Measurements from ENCODE around the gene COL4A1.

COL4A1 gene

DNA sequence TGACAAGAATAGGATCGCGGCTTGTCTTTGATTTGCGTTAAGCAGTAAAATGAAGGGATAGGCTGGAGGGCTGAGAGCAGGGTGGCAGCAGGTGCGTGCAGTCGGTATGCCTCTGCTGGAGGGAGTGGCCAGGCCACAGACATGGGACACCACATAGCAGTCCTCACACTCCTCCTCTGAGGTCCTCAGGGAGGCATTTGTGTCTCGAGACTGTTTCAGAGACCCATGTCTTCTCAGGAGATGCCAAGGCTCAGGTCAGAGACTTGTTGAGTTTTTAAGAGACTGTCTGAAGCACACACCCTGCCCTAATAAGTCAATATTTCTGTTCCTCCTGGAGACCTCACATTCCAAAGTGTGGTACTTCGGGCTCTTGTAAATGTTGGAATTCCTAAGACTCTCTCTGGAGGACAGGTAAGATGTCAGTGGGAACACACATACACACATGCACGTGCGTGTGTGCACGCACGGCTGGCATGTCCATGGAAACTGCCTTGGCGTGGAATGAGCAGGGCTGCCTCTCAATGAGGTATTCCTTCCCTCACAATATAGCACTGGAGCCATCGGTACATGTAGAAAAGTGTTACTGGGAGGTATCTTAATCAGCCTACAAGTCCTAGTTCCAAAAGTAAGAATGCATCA is 46.5 kb upstream of the COL4A1 start:
- TF ChIP-seq TAF1 (IDR thresholded peaks at IDR 0.05; ENCODE audit: borderline replicate concordance, insufficient read depth, low read length) (no peak), SIN3A (IDR thresholded peaks at IDR 0.05; ENCODE audit: borderline replicate concordance, insufficient read depth, low read length) (no peak), POLR2AphosphoS5 (IDR thresholded peaks at IDR 0.05; ENCODE audit: low read depth, low read length) (no peak), FOXP2 (optimal IDR thresholded peaks at IDR 0.05; ENCODE audit: borderline replicate concordance, extremely low read depth, extremely low read length, insufficient read depth) (no peak)
- TF ChIP-seq, protein P1, sequence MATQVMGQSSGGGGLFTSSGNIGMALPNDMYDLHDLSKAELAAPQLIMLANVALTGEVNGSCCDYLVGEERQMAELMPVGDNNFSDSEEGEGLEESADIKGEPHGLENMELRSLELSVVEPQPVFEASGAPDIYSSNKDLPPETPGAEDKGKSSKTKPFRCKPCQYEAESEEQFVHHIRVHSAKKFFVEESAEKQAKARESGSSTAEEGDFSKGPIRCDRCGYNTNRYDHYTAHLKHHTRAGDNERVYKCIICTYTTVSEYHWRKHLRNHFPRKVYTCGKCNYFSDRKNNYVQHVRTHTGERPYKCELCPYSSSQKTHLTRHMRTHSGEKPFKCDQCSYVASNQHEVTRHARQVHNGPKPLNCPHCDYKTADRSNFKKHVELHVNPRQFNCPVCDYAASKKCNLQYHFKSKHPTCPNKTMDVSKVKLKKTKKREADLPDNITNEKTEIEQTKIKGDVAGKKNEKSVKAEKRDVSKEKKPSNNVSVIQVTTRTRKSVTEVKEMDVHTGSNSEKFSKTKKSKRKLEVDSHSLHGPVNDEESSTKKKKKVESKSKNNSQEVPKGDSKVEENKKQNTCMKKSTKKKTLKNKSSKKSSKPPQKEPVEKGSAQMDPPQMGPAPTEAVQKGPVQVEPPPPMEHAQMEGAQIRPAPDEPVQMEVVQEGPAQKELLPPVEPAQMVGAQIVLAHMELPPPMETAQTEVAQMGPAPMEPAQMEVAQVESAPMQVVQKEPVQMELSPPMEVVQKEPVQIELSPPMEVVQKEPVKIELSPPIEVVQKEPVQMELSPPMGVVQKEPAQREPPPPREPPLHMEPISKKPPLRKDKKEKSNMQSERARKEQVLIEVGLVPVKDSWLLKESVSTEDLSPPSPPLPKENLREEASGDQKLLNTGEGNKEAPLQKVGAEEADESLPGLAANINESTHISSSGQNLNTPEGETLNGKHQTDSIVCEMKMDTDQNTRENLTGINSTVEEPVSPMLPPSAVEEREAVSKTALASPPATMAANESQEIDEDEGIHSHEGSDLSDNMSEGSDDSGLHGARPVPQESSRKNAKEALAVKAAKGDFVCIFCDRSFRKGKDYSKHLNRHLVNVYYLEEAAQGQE (IDR thresholded peaks at IDR 0.05; ENCODE audit: insufficient read depth in 1 of 2, low read depth in 2 of 2, low read length in 2 of 2): no peak

DNA sequence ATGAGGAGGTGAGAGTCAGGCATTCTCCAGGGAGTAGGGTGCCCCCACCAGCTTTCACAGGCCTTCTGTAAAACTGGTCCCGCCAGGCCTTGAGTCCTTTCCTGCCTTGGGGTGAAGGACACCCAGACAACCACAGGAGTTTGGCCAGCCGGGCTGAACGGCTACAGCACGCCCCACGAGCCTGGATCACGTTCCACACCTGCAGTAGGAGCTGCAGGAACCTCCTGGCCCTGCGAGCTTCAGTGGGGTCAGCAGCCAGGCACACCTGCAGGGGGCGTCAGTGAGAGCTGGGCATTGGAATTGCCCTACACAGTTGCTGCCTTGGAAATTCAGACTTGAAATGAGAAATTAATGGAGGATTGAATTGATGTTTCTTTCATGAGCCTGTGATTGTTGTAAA is 45.8 kb upstream of the COL4A1 start:
- TF ChIP-seq, protein P1 (IDR thresholded peaks at IDR 0.05; ENCODE audit: insufficient read depth in 1 of 2, low read depth in 2 of 2, low read length in 2 of 2): no peak
- TF ChIP-seq TAF1 (IDR thresholded peaks at IDR 0.05; ENCODE audit: borderline replicate concordance, insufficient read depth, low read length): no peak
- TF ChIP-seq SIN3A (IDR thresholded peaks at IDR 0.05; ENCODE audit: borderline replicate concordance, insufficient read depth, low read length): no peak
- no peak for TF ChIP-seq POLR2AphosphoS5 (IDR thresholded peaks at IDR 0.05; ENCODE audit: low read depth, low read length)
- TF ChIP-seq FOXP2 (optimal IDR thresholded peaks at IDR 0.05; ENCODE audit: borderline replicate concordance, extremely low read depth, extremely low read length, insufficient read depth): no peak

DNA sequence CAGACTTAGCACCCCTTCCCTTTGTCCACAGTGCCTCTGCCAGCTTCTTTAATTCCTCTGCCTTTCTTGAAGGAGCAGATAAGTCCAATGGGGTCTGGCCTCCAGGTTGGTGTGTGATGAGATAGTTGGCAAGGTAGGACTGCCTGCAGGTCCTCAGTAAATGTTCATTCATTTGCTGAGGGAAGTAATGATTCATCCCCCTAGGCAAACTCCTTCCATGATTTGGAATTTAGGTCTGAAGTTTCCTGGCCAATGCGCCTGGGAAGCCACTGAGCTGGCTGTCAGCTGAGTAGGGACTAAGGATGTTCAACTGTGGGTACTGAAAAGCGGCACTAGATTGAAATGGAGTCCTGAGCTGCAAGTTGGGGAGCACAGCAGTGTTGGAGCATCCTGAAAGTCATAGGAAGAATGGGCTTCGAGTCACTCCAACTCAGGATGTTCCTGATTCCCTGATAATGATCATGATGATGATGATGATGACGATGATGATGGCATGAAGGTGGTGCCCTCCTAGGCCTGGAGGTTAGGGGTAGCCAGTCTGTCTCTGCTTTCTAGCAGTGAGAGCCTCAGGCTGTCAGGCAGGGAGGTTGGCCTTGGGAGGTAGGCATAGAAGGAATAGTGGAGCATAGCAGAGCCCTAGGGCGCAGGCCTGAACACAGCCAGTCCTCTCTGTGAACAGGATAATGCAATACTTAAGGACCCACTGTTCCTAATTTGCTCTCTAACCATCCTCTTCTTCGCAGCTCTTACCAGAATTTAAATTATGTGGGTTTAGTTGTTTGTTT is 44.9 kb upstream of the COL4A1 start:
- no peak for TF ChIP-seq FOXP2 (optimal IDR thresholded peaks at IDR 0.05; ENCODE audit: borderline replicate concordance, extremely low read depth, extremely low read length, insufficient read depth)
- no peak for TF ChIP-seq TAF1 (IDR thresholded peaks at IDR 0.05; ENCODE audit: borderline replicate concordance, insufficient read depth, low read length)

DNA sequence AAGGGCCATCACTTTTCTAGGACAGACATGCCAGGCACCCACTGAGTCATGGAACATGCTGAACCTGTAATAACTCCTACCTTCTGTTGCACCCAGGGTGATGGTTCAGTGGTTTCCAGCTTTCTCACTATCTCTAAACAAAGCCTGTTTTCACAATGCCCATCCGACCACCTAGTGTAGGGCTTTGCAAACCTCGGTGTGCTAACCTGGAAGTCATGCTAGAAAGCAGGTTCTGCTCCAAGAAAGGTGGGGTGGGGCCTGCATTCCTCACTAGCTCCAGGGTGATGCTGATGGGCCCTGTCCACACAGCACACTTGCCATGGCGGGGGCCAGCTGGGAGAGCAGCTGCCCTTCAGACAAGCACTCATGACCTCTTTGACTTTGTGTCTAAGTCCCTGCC is 43.6 kb upstream of the COL4A1 start:
- TF ChIP-seq, protein P1 (IDR thresholded peaks at IDR 0.05; ENCODE audit: insufficient read depth in 1 of 2, low read depth in 2 of 2, low read length in 2 of 2): no peak
- TF ChIP-seq POLR2AphosphoS5 (IDR thresholded peaks at IDR 0.05; ENCODE audit: low read depth, low read length): no peak
- TF ChIP-seq SIN3A (IDR thresholded peaks at IDR 0.05; ENCODE audit: borderline replicate concordance, insufficient read depth, low read length): no peak
- no peak for TF ChIP-seq TAF1 (IDR thresholded peaks at IDR 0.05; ENCODE audit: borderline replicate concordance, insufficient read depth, low read length)
- no peak for TF ChIP-seq FOXP2 (optimal IDR thresholded peaks at IDR 0.05; ENCODE audit: borderline replicate concordance, extremely low read depth, extremely low read length, insufficient read depth)

DNA sequence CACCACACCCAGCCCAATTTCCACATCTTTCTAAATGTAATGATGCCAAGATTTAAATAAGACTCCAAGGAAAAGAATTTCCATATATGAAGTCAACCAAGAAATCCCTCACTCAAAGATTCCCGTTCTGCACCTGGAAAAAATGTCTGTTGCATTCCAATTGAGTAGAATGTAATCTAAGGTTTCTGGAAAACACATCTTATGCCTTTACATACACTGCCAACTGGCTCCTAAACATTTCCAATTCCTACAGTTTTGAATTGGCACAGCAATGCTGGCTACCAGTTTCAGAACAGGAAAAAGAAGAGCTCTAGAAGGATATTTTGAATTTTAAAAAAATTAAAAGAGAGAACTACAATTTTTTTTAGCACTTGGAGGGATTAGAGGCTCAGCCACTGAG is 43.1 kb upstream of the COL4A1 start:
- TF ChIP-seq TAF1 (IDR thresholded peaks at IDR 0.05; ENCODE audit: borderline replicate concordance, insufficient read depth, low read length) (no peak), FOXP2 (optimal IDR thresholded peaks at IDR 0.05; ENCODE audit: borderline replicate concordance, extremely low read depth, extremely low read length, insufficient read depth) (no peak), POLR2AphosphoS5 (IDR thresholded peaks at IDR 0.05; ENCODE audit: low read depth, low read length) (no peak), SIN3A (IDR thresholded peaks at IDR 0.05; ENCODE audit: borderline replicate concordance, insufficient read depth, low read length) (no peak)
- TF ChIP-seq, protein P1 (IDR thresholded peaks at IDR 0.05; ENCODE audit: insufficient read depth in 1 of 2, low read depth in 2 of 2, low read length in 2 of 2): no peak
